Measurements from ENCODE around the gene PRR29.

The PRR29 gene

DNA sequence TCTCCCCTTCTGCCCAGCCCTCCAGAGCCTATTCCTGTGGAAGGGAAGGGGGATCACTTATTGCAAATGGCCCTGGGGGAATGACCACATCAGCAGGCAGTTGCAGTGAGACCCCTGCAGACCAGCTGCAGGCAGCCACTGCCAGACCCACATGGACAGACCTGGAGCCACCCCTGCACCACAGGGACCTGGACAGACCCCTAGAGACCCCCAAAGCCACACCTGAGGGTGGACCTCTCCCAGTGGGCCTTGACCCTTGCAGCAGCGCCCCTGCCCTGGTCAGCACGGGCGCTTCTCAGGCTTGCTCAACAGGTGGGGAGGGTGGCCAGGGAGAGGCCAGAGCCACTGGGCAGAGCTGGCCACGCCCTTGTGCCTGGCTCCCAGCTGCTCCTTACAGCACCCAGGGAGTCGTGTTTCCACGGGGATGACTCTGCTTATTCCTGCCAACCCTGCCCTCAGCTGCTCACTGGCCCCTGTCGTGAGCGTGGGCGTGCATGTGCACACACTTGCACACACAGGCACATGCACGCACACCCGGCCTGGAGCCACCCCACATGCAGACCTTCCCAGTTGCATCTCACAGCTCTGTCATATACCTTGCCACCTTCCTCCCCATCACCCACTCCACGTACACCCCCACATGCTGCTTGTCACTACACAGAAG is 24.1 kb upstream of the PRR29 start:
- no peak overlapping the region for H3K27ac ChIP-seq
- H3K4me1 ChIP-seq: peaks cover 3% of the 10 kb centered on the region
- H2AFZ ChIP-seq: no peak overlapping the region
- no peaks in the 10 kb centered on the region for H3K79me2 ChIP-seq
- H3K27me3 ChIP-seq (ENCODE audit: control insufficient read depth, insufficient read depth, low read length): no peaks in the 10 kb centered on the region
- no peak overlapping the region for H3K9ac ChIP-seq
- H3K4me2 ChIP-seq (ENCODE audit: low read length): no peak overlapping the region
- no peaks in the 10 kb centered on the region for H3K36me3 ChIP-seq (ENCODE audit: control insufficient read depth, insufficient read depth, low read length)
- H3K4me3 ChIP-seq (ENCODE audit: low read depth, low read length): no peak overlapping the region
- TF ChIP-seq, protein P1, sequence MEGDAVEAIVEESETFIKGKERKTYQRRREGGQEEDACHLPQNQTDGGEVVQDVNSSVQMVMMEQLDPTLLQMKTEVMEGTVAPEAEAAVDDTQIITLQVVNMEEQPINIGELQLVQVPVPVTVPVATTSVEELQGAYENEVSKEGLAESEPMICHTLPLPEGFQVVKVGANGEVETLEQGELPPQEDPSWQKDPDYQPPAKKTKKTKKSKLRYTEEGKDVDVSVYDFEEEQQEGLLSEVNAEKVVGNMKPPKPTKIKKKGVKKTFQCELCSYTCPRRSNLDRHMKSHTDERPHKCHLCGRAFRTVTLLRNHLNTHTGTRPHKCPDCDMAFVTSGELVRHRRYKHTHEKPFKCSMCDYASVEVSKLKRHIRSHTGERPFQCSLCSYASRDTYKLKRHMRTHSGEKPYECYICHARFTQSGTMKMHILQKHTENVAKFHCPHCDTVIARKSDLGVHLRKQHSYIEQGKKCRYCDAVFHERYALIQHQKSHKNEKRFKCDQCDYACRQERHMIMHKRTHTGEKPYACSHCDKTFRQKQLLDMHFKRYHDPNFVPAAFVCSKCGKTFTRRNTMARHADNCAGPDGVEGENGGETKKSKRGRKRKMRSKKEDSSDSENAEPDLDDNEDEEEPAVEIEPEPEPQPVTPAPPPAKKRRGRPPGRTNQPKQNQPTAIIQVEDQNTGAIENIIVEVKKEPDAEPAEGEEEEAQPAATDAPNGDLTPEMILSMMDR (IDR thresholded peaks at IDR 0.05): no peak
- no peaks in the 10 kb centered on the region for H3K9me3 ChIP-seq (ENCODE audit: control insufficient read depth, low read length)

DNA sequence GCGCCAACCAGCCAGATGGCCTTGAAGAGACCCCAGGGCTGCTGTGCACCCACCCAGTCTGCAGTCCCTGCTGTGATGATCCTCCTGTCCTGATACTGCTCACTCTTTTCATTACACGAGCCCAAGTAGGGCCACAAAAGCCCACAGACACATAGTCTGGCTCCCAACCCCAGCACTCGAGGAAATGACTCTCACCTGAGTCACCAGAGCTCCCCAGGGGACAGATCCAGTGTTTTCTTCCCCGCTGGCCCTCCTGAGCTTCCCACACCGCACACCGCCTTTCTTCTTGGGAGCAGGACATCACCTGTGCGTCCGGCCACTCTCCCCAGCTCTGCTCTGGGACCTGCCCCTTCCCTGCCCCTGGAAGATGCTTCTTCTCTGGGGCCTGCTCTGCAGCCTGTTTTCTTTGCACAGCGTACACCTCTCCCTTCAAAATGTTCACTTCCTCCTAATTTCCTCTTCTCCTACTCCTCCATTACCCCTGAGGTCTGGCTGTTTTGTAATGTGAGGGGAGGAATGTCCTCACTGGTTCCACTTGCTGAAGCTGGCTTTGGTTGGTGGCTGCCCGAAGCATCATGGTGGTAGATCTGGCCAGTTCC is 23.5 kb upstream of the PRR29 start:
- Histone ChIP-seq H3K9me3 (ENCODE audit: control insufficient read depth, low read length) (no peaks in the 10 kb centered on the region), H3K27ac (no peak overlapping the region), H3K36me3 (ENCODE audit: control insufficient read depth, insufficient read depth, low read length) (no peaks in the 10 kb centered on the region), H3K27me3 (ENCODE audit: control insufficient read depth, insufficient read depth, low read length) (no peaks in the 10 kb centered on the region), H3K79me2 (no peaks in the 10 kb centered on the region), H3K4me1 (peaks cover 3% of the 10 kb centered on the region), H3K4me3 (ENCODE audit: low read depth, low read length) (no peak overlapping the region), H3K4me2 (ENCODE audit: low read length) (no peak overlapping the region), H3K9ac (no peak overlapping the region), H2AFZ (no peak overlapping the region)
- TF ChIP-seq, protein P1 (IDR thresholded peaks at IDR 0.05): no peak

DNA sequence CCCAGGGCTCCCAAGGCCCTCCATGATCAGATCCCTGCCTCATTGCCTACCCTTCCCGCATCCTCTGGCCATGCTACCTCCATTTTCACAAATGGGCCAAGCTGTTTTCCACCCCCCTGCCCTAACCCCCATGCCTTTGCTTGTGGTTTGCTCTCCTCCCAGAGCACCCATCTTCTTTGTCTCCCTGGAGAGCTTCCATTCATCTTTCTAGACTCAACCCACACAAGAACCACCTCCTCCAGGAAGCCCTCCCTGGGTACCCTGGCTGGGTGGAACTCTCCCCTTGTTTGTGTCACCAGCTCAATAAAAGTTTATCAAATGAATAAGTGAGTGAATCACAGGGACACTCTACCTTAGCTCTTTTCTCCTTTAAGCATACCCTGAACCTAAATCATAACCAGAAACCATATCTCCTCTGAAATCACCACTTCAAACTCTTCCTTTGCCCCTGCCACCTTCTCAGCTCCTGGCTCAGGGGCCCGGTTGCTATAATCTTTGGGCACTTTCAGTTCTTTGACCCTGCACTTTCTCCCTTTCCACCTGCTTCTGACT is 22.5 kb upstream of the PRR29 start:
- Histone ChIP-seq H3K9ac (no peak overlapping the region), H3K36me3 (ENCODE audit: control insufficient read depth, insufficient read depth, low read length) (no peaks in the 10 kb centered on the region), H3K27ac (no peak overlapping the region), H3K27me3 (ENCODE audit: control insufficient read depth, insufficient read depth, low read length) (no peaks in the 10 kb centered on the region), H3K4me1 (peaks cover 3% of the 10 kb centered on the region), H3K79me2 (no peaks in the 10 kb centered on the region), H2AFZ (no peak overlapping the region), H3K9me3 (ENCODE audit: control insufficient read depth, low read length) (no peaks in the 10 kb centered on the region), H3K4me2 (ENCODE audit: low read length) (no peak overlapping the region), H3K4me3 (ENCODE audit: low read depth, low read length) (no peak overlapping the region)
- TF ChIP-seq, protein P1 (IDR thresholded peaks at IDR 0.05): no peak

DNA sequence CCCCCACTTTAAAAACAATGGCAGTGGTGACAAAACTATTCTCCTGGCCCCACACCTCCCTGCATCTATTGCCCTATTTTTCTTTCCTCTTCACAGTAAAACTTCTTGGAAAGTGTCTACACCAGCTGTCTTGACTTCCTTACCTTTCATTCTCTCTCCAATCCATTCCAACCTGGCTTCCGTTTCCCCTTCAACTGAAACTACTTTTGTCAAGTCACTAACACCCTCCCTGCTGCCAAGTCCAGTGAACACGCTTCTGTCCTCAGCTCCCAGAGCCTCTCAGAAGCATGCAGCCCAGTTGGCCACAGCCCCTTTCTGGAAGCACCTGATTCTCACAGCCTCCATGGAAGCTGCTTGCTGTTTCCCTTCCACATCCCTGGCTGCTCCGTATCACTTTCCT is 21.4 kb upstream of the PRR29 start:
- Histone ChIP-seq H3K27me3 (ENCODE audit: control insufficient read depth, insufficient read depth, low read length) (no peaks in the 10 kb centered on the region), H3K9me3 (ENCODE audit: control insufficient read depth, low read length) (no peaks in the 10 kb centered on the region), H3K4me2 (ENCODE audit: low read length) (no peak overlapping the region), H2AFZ (no peak overlapping the region), H3K36me3 (ENCODE audit: control insufficient read depth, insufficient read depth, low read length) (no peaks in the 10 kb centered on the region), H3K4me3 (ENCODE audit: low read depth, low read length) (no peak overlapping the region), H3K79me2 (no peaks in the 10 kb centered on the region), H3K9ac (no peak overlapping the region), H3K4me1 (peaks cover 3% of the 10 kb centered on the region), H3K27ac (no peak overlapping the region)
- TF ChIP-seq, protein P1 (IDR thresholded peaks at IDR 0.05): no peak

Measured in parathyroid adenoma (tissue), 2 donors.